ENCODE measurements around the gene APOBEC3C.

DNA sequence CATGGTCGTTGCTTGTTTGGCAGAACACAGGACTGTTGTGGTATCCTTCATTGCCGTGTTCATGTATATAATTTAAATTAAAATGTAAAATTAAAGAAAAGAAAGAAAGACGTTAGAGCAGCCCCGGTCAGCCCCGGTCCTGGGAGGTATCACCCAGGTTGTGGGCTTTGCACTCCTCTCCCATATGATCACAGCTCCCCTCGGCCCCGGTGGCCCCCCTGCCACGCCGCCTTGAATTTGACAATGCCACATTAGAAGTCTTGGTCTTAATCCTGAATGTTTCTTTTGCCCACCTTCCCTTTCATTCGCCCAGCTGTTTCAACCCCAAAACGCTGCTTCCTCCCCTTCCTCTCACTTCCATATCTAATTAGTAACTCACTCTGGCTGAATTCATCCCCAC is 45.3 kb upstream of the APOBEC3C start:
- TF ChIP-seq POLR2A (IDR thresholded peaks at IDR 0.05) (no peak), EP300 (IDR thresholded peaks at IDR 0.05) (no peak), CTCF (IDR thresholded peaks at IDR 0.05) (no peak), POLR2AphosphoS5 (IDR thresholded peaks at IDR 0.05) (no peak)

Measured in stomach (tissue), 4 donors.